ENCODE results near the gene HS3ST6.

The HS3ST6 gene

GRCh38 chr16:1862394-1862793, 55.8 kb downstream of the HS3ST6 start:
- Histone ChIP-seq H3K36me3 (ENCODE audit: control insufficient read depth, insufficient read depth, low read length) (no peaks in the 10 kb centered on the region), H3K4me3 (ENCODE audit: insufficient read depth, low read depth, low read length, poor library complexity, severe bottlenecking) (no peak overlapping the region), H3K4me1 (ENCODE audit: control insufficient read depth, insufficient read depth, low read length, poor library complexity, severe bottlenecking) (no peaks in the 10 kb centered on the region), H3K9me3 (ENCODE audit: control insufficient read depth, low read length) (no peaks in the 10 kb centered on the region), H3K27me3 (replicated peaks; ENCODE audit: control insufficient read depth, insufficient read depth, low read length, poor library complexity, severe bottlenecking) (no peaks in the 10 kb centered on the region), H3K27ac (ENCODE audit: insufficient read depth, low read length, poor library complexity, severe bottlenecking) (no peak overlapping the region)
- DNase-seq: no peak

- no peak for DNase-seq
- Histone ChIP-seq H3K27me3 (replicated peaks; ENCODE audit: control insufficient read depth, insufficient read depth, low read length, poor library complexity, severe bottlenecking) (no peaks in the 10 kb centered on the region), H3K36me3 (ENCODE audit: control insufficient read depth, insufficient read depth, low read length) (no peaks in the 10 kb centered on the region), H3K4me1 (ENCODE audit: control insufficient read depth, insufficient read depth, low read length, poor library complexity, severe bottlenecking) (no peaks in the 10 kb centered on the region), H3K4me3 (ENCODE audit: insufficient read depth, low read depth, low read length, poor library complexity, severe bottlenecking) (no peak overlapping the region), H3K9me3 (ENCODE audit: control insufficient read depth, low read length) (no peaks in the 10 kb centered on the region), H3K27ac (ENCODE audit: insufficient read depth, low read length, poor library complexity, severe bottlenecking) (no peak overlapping the region)
Measured at GRCh38 chr16:1861730-1862129, 56.5 kb downstream of the HS3ST6 start.

Measured in effector memory CD4-positive, alpha-beta T cell (primary cell).